Stomach (tissue), 9 donors: ENCODE results near the gene MOV10L1. TPM values are rescaled to one million over a fixed set of nuclear protein-coding genes. Genes with fewer than 3 reads are reported as not detected.
"Not testable (repeated sequence)": the region's sequence is repeated elsewhere in the genome, so short reads cannot be mapped to it uniquely, and the experiment has no call there.

ENCODE experiments used
- DNase-seq, 2 donors: peaks; one replicate each; pipeline versions ENCODE4 v3.0.0 to v3.0.0-alpha.2; 2013 to 2019
- H3K27ac ChIP-seq, 5 donors: fragments of 200-600 bp in 4 of 5; sonication (generic) in 4 of 5; one replicate each; pipeline ENCODE4 v1.5.1; 2013 to 2019; ENCODE audit warnings: mild to moderate bottlenecking in 1 of 5, moderate library complexity in 1 of 5
- H3K27me3 ChIP-seq, 3 donors: fragments of 200-600 bp; sonication (generic); one replicate each; pipeline ENCODE4 v1.5.1; 2017 to 2019; ENCODE audit warnings: mixed run types in 1 of 3
- H3K36me3 ChIP-seq, 4 donors: fragments of 200-600 bp; sonication (generic); 1 replicate in 3 of 4; 2 replicates in 1 of 4; pipeline ENCODE4 v1.5.1; 2016 to 2019
- H3K4me1 ChIP-seq, 4 donors: fragments of 200-600 bp; sonication (generic); one replicate each; pipeline ENCODE4 v1.5.1; 2016 to 2019
- H3K4me3 ChIP-seq, 4 donors: fragments of 200-600 bp; sonication (generic) in 3 of 4; one replicate each; pipeline ENCODE4 v1.5.1; 2016 to 2019; ENCODE audit warnings: mild to moderate bottlenecking in 1 of 4
- H3K9me3 ChIP-seq, 4 donors: fragments of 200-600 bp; sonication (generic); one replicate each; pipeline ENCODE4 v1.5.1; 2016 to 2019
- EP300 ChIP-seq: sonication (generic); formaldehyde crosslinking; IDR thresholded peaks from one replicate; pipeline ENCODE4 v1.6.1; 2017; ENCODE audit warnings: antibody characterized with exemption
- POLR2A ChIP-seq, 4 donors: fragments of 450-650 bp; IDR thresholded peaks; one replicate each; pipeline ENCODE4 v1.6.1; 2016; ENCODE audit warnings: antibody characterized with exemption in 4 of 4, control low read depth in 2 of 4, mild to moderate bottlenecking in 1 of 4, moderate library complexity in 1 of 4
- POLR2AphosphoS5 ChIP-seq, 3 donors: sonication (generic); formaldehyde crosslinking; IDR thresholded peaks; one replicate each; pipeline ENCODE4 v1.6.1; 2016; ENCODE audit warnings: antibody characterized with exemption in 3 of 3
- WGBS, 5 donors: extraction: QIAGEN DNeasy Blood & Tissue Kit in 3 of 5; methylation state at CpG; one replicate each; pipeline versions ENCODE4 v1.1.5 to v1.1.7; 2013 to 2018; 5-methylcytosine and 5-hydroxymethylcytosine counted together
- intact Hi-C: fragments of 100-400 bp; cut with DNase I; formaldehyde crosslinking; loops from one replicate; pipeline ENCODE4 v1.15.1; 2023; ENCODE audit warnings: low total_unique reads
- polyA plus RNA-seq, 3 donors: library from polyadenylated mRNA; stranded (reverse); fragments of 200-250 nt; gene quantifications; one replicate each; pipeline ENCODE4 v1.2.3, GENCODE V29; 2013
- total RNA-seq, 5 donors: library from RNA; depleted of rRNA; stranded (reverse); fragments of >200 nt; gene quantifications; one replicate each; pipeline versions ENCODE4 v1.1.0 to v1.2.3, GENCODE V29; 2014 to 2016
- TF ChIP-seq, protein P1 (sequence below), 7 experiments: fragments of 450-650 bp in 4 of 7; fragments of 200-600 bp in 3 of 7; sonication (generic) in 3 of 7; IDR thresholded peaks; one replicate each; pipeline ENCODE4 v1.5.1; 2016 to 2019; ENCODE audit warnings: antibody characterized with exemption in 7 of 7, control low read depth in 2 of 7, mild to moderate bottlenecking in 1 of 7
- donor health status: healthy with polysubstance abuse.
- donor health status: Bipolar disorder and iron deficiency.
- donor health status: healthy.

MOV10L1 gene
- total and polyA plus RNA-seq, 8 donors = 0.12 to 2.8 (median 0.46) TPM; not detected in 3

DNA sequence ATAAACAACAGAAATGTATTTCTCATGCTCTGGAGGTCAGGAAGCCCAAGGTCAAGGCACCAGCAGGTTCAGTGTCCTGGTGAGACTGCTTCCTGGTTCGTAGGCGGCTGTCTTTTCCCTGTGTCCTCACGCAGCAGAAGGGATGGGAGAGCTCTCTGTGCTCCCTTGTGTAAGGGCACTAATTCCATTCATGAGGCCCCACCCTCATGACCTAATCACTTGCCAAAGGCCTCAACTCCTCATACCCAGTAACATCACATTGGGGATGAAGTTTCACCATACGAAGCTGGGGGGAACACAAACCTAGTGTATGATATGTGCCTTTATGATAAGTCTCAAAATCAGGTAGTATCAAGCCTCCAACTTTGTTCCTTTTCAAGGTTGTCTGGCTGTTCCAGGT lies 42.1 kb downstream of the MOV10L1 start:
- TF ChIP-seq POLR2A (IDR thresholded peaks at IDR 0.05) (no peak), POLR2AphosphoS5 (IDR thresholded peaks at IDR 0.05) (no peak), EP300 (no peak)
- TF ChIP-seq, protein P1, sequence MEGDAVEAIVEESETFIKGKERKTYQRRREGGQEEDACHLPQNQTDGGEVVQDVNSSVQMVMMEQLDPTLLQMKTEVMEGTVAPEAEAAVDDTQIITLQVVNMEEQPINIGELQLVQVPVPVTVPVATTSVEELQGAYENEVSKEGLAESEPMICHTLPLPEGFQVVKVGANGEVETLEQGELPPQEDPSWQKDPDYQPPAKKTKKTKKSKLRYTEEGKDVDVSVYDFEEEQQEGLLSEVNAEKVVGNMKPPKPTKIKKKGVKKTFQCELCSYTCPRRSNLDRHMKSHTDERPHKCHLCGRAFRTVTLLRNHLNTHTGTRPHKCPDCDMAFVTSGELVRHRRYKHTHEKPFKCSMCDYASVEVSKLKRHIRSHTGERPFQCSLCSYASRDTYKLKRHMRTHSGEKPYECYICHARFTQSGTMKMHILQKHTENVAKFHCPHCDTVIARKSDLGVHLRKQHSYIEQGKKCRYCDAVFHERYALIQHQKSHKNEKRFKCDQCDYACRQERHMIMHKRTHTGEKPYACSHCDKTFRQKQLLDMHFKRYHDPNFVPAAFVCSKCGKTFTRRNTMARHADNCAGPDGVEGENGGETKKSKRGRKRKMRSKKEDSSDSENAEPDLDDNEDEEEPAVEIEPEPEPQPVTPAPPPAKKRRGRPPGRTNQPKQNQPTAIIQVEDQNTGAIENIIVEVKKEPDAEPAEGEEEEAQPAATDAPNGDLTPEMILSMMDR (IDR thresholded peaks at IDR 0.05) = no peak
- DNase-seq = no peak
- H3K4me3 ChIP-seq = no peak overlapping the region
- H3K9me3 ChIP-seq = peaks cover 0 to 5% (median 0%) of the 10 kb centered on the region in 4 donors
- WGBS, 5 donors = 77 to 96% (median 88%) methylated on average over 4 of the region's 4 CpGs
- H3K27me3 ChIP-seq = peaks cover 0 to 5% (median 0%) of the 10 kb centered on the region in 3 donors
- H3K27ac ChIP-seq = no peak overlapping the region
- H3K4me1 ChIP-seq = no peaks in the 10 kb centered on the region
- no peaks in the 10 kb centered on the region for H3K36me3 ChIP-seq
- intact Hi-C loops = no loop called here

DNA sequence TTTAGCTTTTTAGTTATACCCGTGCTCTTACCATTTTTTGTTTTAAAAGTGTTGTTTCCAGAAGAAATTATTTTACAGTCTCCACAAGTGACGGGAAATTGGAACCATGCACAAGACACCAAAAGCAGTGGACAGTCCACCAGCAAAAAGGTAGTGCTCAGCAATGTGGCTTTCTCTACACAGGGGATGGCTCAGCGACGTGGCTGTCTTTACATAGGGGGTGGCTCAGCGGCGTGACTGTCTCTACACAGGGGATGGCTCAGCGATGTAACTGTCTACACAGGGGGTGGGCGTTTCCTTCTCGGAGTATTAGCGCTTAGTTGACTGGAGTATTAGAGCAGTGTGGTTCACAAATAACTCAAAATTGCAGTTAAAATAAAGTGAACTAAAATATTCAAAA lies 44.7 kb downstream of the MOV10L1 start:
- H3K4me1 ChIP-seq = no peaks in the 10 kb centered on the region
- DNase-seq = no peak
- no peak for TF ChIP-seq POLR2A (IDR thresholded peaks at IDR 0.05)
- TF ChIP-seq, protein P1 (IDR thresholded peaks at IDR 0.05) = no peak
- no peak for TF ChIP-seq POLR2AphosphoS5 (IDR thresholded peaks at IDR 0.05)
- no peak for TF ChIP-seq EP300
- no peak overlapping the region for H3K27ac ChIP-seq
- intact Hi-C loops = no loop called here
- peaks cover 0 to 5% (median 0%) of the 10 kb centered on the region in 3 donors for H3K27me3 ChIP-seq
- H3K9me3 ChIP-seq = peaks cover 0 to 5% (median 0%) of the 10 kb centered on the region in 4 donors
- 74 to 79% (median 76%) methylated on average over 10 of the region's 10 CpGs for WGBS, 5 donors
- no peaks in the 10 kb centered on the region for H3K36me3 ChIP-seq
- H3K4me3 ChIP-seq = no peak overlapping the region

DNA sequence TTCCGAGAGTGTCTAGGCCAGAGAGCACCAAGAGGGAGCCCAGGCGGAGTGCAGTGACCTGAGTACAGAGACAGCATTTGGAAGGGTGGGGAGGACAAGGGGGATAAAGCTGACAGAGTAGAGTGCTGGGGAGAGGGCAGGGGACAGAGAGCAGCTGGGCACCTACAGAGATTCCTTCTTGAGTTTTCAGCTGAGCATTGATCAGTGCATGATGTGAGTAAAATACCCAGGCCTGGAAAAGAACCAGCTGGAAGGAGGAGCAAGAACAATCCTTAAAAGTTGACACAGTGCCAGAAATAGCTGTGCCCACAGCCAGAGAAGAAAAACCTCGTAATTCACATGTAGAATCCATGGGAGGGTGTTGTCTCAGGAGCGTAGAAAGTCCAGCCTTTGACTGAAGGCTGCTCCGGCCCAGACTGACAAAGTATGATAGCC lies 46.8 kb downstream of the MOV10L1 start:
- peaks cover 0 to 13% (median 0%) of the 10 kb centered on the region in 3 donors for H3K27me3 ChIP-seq
- intact Hi-C loops = no loop called here
- DNase-seq = no peak
- H3K4me3 ChIP-seq = no peak overlapping the region
- peaks cover 1 to 2% (median 2%) of the 10 kb centered on the region in 4 donors for H3K4me1 ChIP-seq
- H3K9me3 ChIP-seq = peaks cover 0 to 5% (median 0%) of the 10 kb centered on the region in 4 donors
- H3K36me3 ChIP-seq = no peaks in the 10 kb centered on the region
- H3K27ac ChIP-seq = no peak overlapping the region
- WGBS, 5 donors = 57 to 72% (median 67%) methylated on average over 5 of the region's 5 CpGs
- TF ChIP-seq, protein P1 (IDR thresholded peaks at IDR 0.05) = no peak
- TF ChIP-seq POLR2A (IDR thresholded peaks at IDR 0.05) (no peak), EP300 (no peak), POLR2AphosphoS5 (IDR thresholded peaks at IDR 0.05) (no peak)

DNA sequence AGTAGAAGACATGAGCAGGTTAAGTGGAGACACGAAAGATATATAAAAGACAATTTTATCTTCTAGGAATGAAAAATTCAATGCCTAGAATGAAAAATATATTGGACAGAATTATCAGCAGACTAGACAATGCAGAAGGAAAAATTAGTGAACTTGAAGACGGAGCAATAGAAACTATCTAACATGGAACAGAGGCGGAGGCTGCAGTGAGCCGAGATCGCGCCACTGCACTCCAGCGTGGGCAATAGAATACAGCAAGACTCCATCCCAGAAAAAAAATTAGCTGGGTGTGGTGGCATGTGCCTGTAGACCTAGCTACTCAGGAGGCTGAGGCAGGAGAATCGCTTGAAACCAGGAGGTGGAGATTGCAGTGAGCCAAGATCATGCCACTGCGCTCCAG lies 47.5 kb downstream of the MOV10L1 start:
- H3K27me3 ChIP-seq, H3K4me3 ChIP-seq, H3K4me1 ChIP-seq, H3K27ac ChIP-seq, H3K9me3 ChIP-seq, intact Hi-C loops, H3K36me3 ChIP-seq, DNase-seq: not testable (repeated sequence)
- 95 to 98% (median 97%) methylated on average over 9 of the region's 9 CpGs for WGBS, 5 donors

DNA sequence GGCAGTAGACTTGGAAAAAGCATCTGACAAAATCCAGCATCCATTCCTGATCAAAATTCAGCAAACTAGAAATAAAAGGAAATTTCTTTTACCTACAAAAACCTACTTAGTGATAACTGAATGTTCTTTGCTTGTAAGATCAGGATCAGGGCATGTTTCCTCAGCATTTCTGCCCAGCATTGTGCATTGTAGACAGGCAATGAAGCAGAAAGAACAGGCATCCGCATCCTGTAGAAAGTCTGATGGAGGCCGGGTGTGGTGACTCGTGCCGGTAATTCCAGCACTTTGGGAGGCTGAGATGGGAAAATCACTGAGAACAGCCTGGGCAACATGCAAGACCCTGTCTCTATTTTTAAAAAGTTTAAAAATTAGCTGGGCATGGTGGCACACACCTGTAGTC lies 48.2 kb downstream of the MOV10L1 start:
- no peaks in the 10 kb centered on the region for H3K9me3 ChIP-seq
- no peak overlapping the region for H3K4me3 ChIP-seq
- H3K4me1 ChIP-seq = peaks cover 6 to 9% (median 8%) of the 10 kb centered on the region in 4 donors
- TF ChIP-seq, protein P1 (IDR thresholded peaks at IDR 0.05) = no peak
- TF ChIP-seq EP300 (no peak), POLR2AphosphoS5 (IDR thresholded peaks at IDR 0.05) (no peak), POLR2A (IDR thresholded peaks at IDR 0.05) (no peak)
- no peak overlapping the region for H3K27ac ChIP-seq
- WGBS, 5 donors = 87 to 93% (median 90%) methylated on average over 4 of the region's 4 CpGs
- intact Hi-C loops = no loop called here
- no peak for DNase-seq
- H3K36me3 ChIP-seq = no peaks in the 10 kb centered on the region
- H3K27me3 ChIP-seq = peaks cover 0 to 9% (median 0%) of the 10 kb centered on the region in 3 donors
